HepG2 (cell line): ENCODE measurements around the gene MRPL50. TPM values are rescaled to one million over a fixed set of nuclear protein-coding genes. Genes with fewer than 3 reads are reported as not detected.

ENCODE experiments used
- DNMT3B ChIP-seq: conservative IDR thresholded peaks from 2 replicates; pipeline ENCODE4 v1.6.1; 2016; ENCODE audit warnings: missing biosample characterization, control low read depth
- FOXA1 ChIP-seq, 2 experiments: fragments of 450-650 bp in 1 of 2; sonication (generic) in 1 of 2; formaldehyde crosslinking in 1 of 2; IDR thresholded peaks; 2 replicates each; pipeline versions ENCODE4 v1.4.0 to v1.6.1; 2016 to 2020; ENCODE audit warnings: missing genetic modification reagents in 1 of 2
- FOXJ3 ChIP-seq: sonication (generic); formaldehyde crosslinking; IDR thresholded peaks from 2 replicates; pipeline ENCODE4 v1.4.0; 2020; ENCODE audit warnings: missing genetic modification reagents, mild to moderate bottlenecking, borderline replicate concordance
- HMG20B ChIP-seq: conservative IDR thresholded peaks from 2 replicates; pipeline ENCODE4 v1.6.1; 2016; ENCODE audit warnings: missing genetic modification reagents, missing compliant biosample characterization
- HOXA3 ChIP-seq: sonication (generic); formaldehyde crosslinking; IDR thresholded peaks from 2 replicates; pipeline ENCODE4 v1.5.0; 2020; ENCODE audit warnings: missing genetic modification reagents
- POGZ ChIP-seq: sonication (generic); formaldehyde crosslinking; IDR thresholded peaks from 2 replicates; pipeline ENCODE4 v1.4.0; 2020; ENCODE audit warnings: mild to moderate bottlenecking, missing genetic modification reagents
- SSRP1 ChIP-seq: IDR thresholded peaks from 2 replicates; pipeline ENCODE4 v1.6.1; 2016; ENCODE audit warnings: control low read depth
- ZMYM2 ChIP-seq: sonication (generic); formaldehyde crosslinking; IDR thresholded peaks from 2 replicates; pipeline ENCODE4 v1.8.0; 2022; ENCODE audit warnings: mild to moderate bottlenecking, missing genetic modification reagents
- ZNF24 ChIP-seq: fragments of 450-650 bp; IDR thresholded peaks from 2 replicates; pipeline ENCODE4 v1.6.1; 2017; ENCODE audit warnings: antibody characterized with exemption, mild to moderate bottlenecking
- ZNF253 ChIP-seq: sonication (generic); formaldehyde crosslinking; IDR thresholded peaks from 2 replicates; pipeline ENCODE4 v1.8.0; 2022; ENCODE audit warnings: mild to moderate bottlenecking, missing genetic modification reagents, borderline replicate concordance
- ZNF605 ChIP-seq: sonication (generic); formaldehyde crosslinking; IDR thresholded peaks from 2 replicates; pipeline ENCODE4 v1.8.0; 2022; ENCODE audit warnings: mild to moderate bottlenecking, missing genetic modification reagents
- ZNF724P ChIP-seq: sonication (generic); formaldehyde crosslinking; IDR thresholded peaks from 2 replicates; pipeline ENCODE4 v1.8.0; 2022; ENCODE audit warnings: missing genetic modification reagents, borderline replicate concordance
- polyA plus RNA-seq, 8 experiments: library from polyadenylated mRNA; depleted of rRNA in 3 of 8; stranded (reverse) in 7 of 8; unstranded in 1 of 8; fragments of >200 nt; fragmentation: Illumina TruSeq in 4 of 8; extraction: Trizol in 4 of 8; gene quantifications; 2 replicates each; pipeline versions ENCODE4 v1.2.1 to v1.2.3, GENCODE V29; 2011 to 2016; ENCODE audit warnings: low read depth in 4 of 8, missing spikeins in 1 of 8, mixed read lengths in 1 of 8; ENCODE audit not compliant: insufficient read depth in 1 of 8
- total RNA-seq, 5 experiments: library from RNA; depleted of rRNA; stranded (reverse); fragments of >200 nt; fragmentation: Illumina TruSeq; extraction: Trizol; gene quantifications; 2 replicates each; pipeline ENCODE4 v1.2.3, GENCODE V29; 2016; ENCODE audit warnings: low read depth in 1 of 5
- TF ChIP-seq, protein P1 (sequence below): sonication (generic); formaldehyde crosslinking; IDR thresholded peaks from 2 replicates; pipeline ENCODE4 v1.8.0; 2022; ENCODE audit warnings: missing genetic modification reagents, mild to moderate bottlenecking, borderline replicate concordance
- TF ChIP-seq, protein P2 (sequence below): sonication (generic); formaldehyde crosslinking; IDR thresholded peaks from 2 replicates; pipeline ENCODE4 v1.5.0; 2020; ENCODE audit warnings: mild to moderate bottlenecking, missing genetic modification reagents, borderline replicate concordance
- TF ChIP-seq, protein P3 (sequence below): sonication (generic); formaldehyde crosslinking; IDR thresholded peaks from 2 replicates; pipeline ENCODE4 v1.4.0; 2020; ENCODE audit warnings: mild to moderate bottlenecking, missing genetic modification reagents
- TF ChIP-seq, protein P4 (sequence below): sonication (generic); formaldehyde crosslinking; IDR thresholded peaks from 2 replicates; pipeline ENCODE4 v1.4.0; 2020; ENCODE audit warnings: mild to moderate bottlenecking, missing genetic modification reagents
- TF ChIP-seq, protein P5 (sequence below): sonication (generic); formaldehyde crosslinking; IDR thresholded peaks from 2 replicates; pipeline ENCODE4 v1.4.0; 2020; ENCODE audit warnings: missing genetic modification reagents, borderline replicate concordance
- TF ChIP-seq, protein P6 (sequence below): sonication (generic); formaldehyde crosslinking; IDR thresholded peaks from 2 replicates; pipeline ENCODE4 v1.4.0; 2020; ENCODE audit warnings: mild to moderate bottlenecking, low read depth, missing genetic modification reagents

Gene MRPL50
- total and polyA plus RNA-seq, 2 of the 13 experiments (the other 11 are each of a cell fraction or from before 2014, with no cell fraction given), result 37.1 to 70.0 TPM

DNA sequence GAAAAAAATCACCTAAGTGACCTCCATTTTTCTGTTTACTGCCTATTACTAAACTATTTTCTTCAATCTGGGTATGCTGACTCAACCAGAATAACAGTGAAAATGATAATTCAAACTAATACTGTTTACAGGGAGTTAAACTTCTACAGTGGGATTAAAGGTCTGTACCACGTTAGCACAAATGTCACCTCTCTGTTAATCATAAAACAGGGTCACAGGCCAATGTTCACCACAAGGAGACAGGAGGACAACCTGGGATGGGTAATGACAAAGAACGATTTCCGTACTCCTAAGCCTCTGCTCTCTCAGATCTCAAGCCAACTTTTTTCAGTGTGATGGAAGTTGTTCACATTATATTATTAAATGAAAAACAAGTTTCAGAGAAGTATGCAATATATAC, 34.8 kb upstream of the MRPL50 start (continued):
- TF ChIP-seq, protein P1, sequence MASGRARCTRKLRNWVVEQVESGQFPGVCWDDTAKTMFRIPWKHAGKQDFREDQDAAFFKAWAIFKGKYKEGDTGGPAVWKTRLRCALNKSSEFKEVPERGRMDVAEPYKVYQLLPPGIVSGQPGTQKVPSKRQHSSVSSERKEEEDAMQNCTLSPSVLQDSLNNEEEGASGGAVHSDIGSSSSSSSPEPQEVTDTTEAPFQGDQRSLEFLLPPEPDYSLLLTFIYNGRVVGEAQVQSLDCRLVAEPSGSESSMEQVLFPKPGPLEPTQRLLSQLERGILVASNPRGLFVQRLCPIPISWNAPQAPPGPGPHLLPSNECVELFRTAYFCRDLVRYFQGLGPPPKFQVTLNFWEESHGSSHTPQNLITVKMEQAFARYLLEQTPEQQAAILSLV, result no peak
- peak; percentile 98 for TF ChIP-seq POGZ (CRISPR knock-in tag)
- no peak for TF ChIP-seq ZNF253 (CRISPR knock-in tag)
- TF ChIP-seq, protein P2, sequence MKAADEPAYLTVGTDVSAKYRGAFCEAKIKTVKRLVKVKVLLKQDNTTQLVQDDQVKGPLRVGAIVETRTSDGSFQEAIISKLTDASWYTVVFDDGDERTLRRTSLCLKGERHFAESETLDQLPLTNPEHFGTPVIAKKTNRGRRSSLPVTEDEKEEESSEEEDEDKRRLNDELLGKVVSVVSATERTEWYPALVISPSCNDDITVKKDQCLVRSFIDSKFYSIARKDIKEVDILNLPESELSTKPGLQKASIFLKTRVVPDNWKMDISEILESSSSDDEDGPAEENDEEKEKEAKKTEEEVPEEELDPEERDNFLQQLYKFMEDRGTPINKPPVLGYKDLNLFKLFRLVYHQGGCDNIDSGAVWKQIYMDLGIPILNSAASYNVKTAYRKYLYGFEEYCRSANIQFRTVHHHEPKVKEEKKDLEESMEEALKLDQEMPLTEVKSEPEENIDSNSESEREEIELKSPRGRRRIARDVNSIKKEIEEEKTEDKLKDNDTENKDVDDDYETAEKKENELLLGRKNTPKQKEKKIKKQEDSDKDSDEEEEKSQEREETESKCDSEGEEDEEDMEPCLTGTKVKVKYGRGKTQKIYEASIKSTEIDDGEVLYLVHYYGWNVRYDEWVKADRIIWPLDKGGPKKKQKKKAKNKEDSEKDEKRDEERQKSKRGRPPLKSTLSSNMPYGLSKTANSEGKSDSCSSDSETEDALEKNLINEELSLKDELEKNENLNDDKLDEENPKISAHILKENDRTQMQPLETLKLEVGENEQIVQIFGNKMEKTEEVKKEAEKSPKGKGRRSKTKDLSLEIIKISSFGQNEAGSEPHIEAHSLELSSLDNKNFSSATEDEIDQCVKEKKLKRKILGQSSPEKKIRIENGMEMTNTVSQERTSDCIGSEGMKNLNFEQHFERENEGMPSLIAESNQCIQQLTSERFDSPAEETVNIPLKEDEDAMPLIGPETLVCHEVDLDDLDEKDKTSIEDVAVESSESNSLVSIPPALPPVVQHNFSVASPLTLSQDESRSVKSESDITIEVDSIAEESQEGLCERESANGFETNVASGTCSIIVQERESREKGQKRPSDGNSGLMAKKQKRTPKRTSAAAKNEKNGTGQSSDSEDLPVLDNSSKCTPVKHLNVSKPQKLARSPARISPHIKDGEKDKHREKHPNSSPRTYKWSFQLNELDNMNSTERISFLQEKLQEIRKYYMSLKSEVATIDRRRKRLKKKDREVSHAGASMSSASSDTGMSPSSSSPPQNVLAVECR (CRISPR knock-in tag), result no peak; the same call in 1 of the 2 replicates
- no peak for TF ChIP-seq ZNF24
- TF ChIP-seq ZMYM2 (CRISPR knock-in tag), result no peak
- TF ChIP-seq, protein P3, sequence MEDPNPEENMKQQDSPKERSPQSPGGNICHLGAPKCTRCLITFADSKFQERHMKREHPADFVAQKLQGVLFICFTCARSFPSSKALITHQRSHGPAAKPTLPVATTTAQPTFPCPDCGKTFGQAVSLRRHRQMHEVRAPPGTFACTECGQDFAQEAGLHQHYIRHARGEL (CRISPR knock-in tag), result no peak
- TF ChIP-seq HMG20B (CRISPR knock-in tag), result peak; percentile 63; the same call in 1 of the 2 replicates
- no peak for TF ChIP-seq SSRP1 (CRISPR knock-in tag)
- TF ChIP-seq FOXA1 (IDR thresholded peaks at IDR 0.05), result no peak
- TF ChIP-seq FOXA1 (CRISPR knock-in tag; IDR thresholded peaks at IDR 0.05), result peak; percentile 75
- TF ChIP-seq, protein P4, sequence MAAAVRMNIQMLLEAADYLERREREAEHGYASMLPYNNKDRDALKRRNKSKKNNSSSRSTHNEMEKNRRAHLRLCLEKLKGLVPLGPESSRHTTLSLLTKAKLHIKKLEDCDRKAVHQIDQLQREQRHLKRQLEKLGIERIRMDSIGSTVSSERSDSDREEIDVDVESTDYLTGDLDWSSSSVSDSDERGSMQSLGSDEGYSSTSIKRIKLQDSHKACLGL (CRISPR knock-in tag), result no peak
- TF ChIP-seq ZNF724P (CRISPR knock-in tag), result no peak
- no peak for TF ChIP-seq ZNF605 (CRISPR knock-in tag)
- TF ChIP-seq, protein P5, sequence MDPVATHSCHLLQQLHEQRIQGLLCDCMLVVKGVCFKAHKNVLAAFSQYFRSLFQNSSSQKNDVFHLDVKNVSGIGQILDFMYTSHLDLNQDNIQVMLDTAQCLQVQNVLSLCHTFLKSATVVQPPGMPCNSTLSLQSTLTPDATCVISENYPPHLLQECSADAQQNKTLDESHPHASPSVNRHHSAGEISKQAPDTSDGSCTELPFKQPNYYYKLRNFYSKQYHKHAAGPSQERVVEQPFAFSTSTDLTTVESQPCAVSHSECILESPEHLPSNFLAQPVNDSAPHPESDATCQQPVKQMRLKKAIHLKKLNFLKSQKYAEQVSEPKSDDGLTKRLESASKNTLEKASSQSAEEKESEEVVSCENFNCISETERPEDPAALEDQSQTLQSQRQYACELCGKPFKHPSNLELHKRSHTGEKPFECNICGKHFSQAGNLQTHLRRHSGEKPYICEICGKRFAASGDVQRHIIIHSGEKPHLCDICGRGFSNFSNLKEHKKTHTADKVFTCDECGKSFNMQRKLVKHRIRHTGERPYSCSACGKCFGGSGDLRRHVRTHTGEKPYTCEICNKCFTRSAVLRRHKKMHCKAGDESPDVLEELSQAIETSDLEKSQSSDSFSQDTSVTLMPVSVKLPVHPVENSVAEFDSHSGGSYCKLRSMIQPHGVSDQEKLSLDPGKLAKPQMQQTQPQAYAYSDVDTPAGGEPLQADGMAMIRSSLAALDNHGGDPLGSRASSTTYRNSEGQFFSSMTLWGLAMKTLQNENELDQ, result no peak
- no peak for TF ChIP-seq DNMT3B (CRISPR knock-in tag)
- peak; percentile 65; the same call in 1 of the 2 replicates for TF ChIP-seq HOXA3
- peak; percentile 86; the same call in 1 of the 2 replicates for TF ChIP-seq FOXJ3
- TF ChIP-seq, protein P6, sequence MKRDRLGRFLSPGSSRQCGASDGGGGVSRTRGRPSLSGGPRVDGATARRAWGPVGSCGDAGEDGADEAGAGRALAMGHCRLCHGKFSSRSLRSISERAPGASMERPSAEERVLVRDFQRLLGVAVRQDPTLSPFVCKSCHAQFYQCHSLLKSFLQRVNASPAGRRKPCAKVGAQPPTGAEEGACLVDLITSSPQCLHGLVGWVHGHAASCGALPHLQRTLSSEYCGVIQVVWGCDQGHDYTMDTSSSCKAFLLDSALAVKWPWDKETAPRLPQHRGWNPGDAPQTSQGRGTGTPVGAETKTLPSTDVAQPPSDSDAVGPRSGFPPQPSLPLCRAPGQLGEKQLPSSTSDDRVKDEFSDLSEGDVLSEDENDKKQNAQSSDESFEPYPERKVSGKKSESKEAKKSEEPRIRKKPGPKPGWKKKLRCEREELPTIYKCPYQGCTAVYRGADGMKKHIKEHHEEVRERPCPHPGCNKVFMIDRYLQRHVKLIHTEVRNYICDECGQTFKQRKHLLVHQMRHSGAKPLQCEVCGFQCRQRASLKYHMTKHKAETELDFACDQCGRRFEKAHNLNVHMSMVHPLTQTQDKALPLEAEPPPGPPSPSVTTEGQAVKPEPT (CRISPR knock-in tag), result no peak
